Upper lobe of left lung (tissue), 6 donors: ENCODE data around the gene CPEB3. TPM values are rescaled to one million over a fixed set of nuclear protein-coding genes. Genes with fewer than 3 reads are reported as not detected.

Experiments used
- ATAC-seq, 2 donors: fragments of 200-7000 bp; cut with Tn5 transposase; one replicate each; pipeline ENCODE4 v1.9.1; 2022; ENCODE audit warnings: mild to moderate bottlenecking in 2 of 2, moderate library complexity in 2 of 2; ENCODE audit not compliant: low FRiP score in 2 of 2
- DNase-seq, 2 donors: peaks; one replicate each; pipeline ENCODE4 v3.0.0-alpha.2; 2019 to 2020
- H3K27ac ChIP-seq, 4 donors: fragments of 200-600 bp; sonication (generic); one replicate each; pipeline ENCODE4 v1.5.1; 2016 to 2019
- H3K27me3 ChIP-seq, 4 donors: fragments of 200-600 bp; sonication (generic); one replicate each; pipeline ENCODE4 v1.5.1; 2017 to 2019
- H3K36me3 ChIP-seq, 4 donors: fragments of 200-600 bp; sonication (generic); one replicate each; pipeline ENCODE4 v1.5.1; 2016 to 2019
- H3K4me1 ChIP-seq, 4 donors: fragments of 200-600 bp; sonication (generic); one replicate each; pipeline ENCODE4 v1.5.1; 2018 to 2019
- H3K4me3 ChIP-seq, 4 donors: fragments of 200-600 bp; sonication (generic); one replicate each; pipeline ENCODE4 v1.5.1; 2017 to 2019; ENCODE audit warnings: mild to moderate bottlenecking in 2 of 4, moderate library complexity in 1 of 4
- H3K9me3 ChIP-seq, 4 donors: fragments of 200-600 bp; sonication (generic); one replicate each; pipeline ENCODE4 v1.5.1; 2018 to 2019
- CTCF ChIP-seq, 6 experiments: fragments of 450-650 bp in 4 of 6; fragments of 200-600 bp in 2 of 6; sonication (generic) in 2 of 6; IDR thresholded peaks; one replicate each; pipeline ENCODE4 v1.5.1; 2016 to 2019; ENCODE audit warnings: antibody characterized with exemption in 6 of 6
- EP300 ChIP-seq, 4 donors: sonication (generic); formaldehyde crosslinking; IDR thresholded peaks; one replicate each; pipeline ENCODE4 v1.5.1; 2017; ENCODE audit warnings: antibody characterized with exemption in 4 of 4, control low read depth in 2 of 4
- POLR2A ChIP-seq, 4 donors: fragments of 450-650 bp; IDR thresholded peaks; one replicate each; pipeline ENCODE4 v1.5.1; 2016 to 2017; ENCODE audit warnings: antibody characterized with exemption in 4 of 4, mild to moderate bottlenecking in 2 of 4
- POLR2AphosphoS5 ChIP-seq, 2 donors: sonication (generic); formaldehyde crosslinking; IDR thresholded peaks; one replicate each; pipeline ENCODE4 v1.5.1; 2017; ENCODE audit warnings: antibody characterized with exemption in 2 of 2
- WGBS, 2 donors: methylation state at CpG; one replicate each; pipeline ENCODE4 v1.1.5; 2017 to 2018; 5-methylcytosine and 5-hydroxymethylcytosine counted together
- total RNA-seq, 6 donors: library from RNA; depleted of rRNA in 4 of 6; stranded (reverse); fragments of >200 nt in 4 of 6; gene quantifications; one replicate each; pipeline versions ENCODE4 v1.1.0 to v1.2.1, GENCODE V29; 2016 to 2021
- donor health status: DM: no; HTN: no; CAD: no; lungs with moderate emphysema.
- donor health status: DM: no; HTN: yes; CAD: no; lungs with severe emphysema.

The CPEB3 gene
- total RNA-seq, 6 donors from 2014 or later: 5.2 to 12.6 (median 7.2) TPM

DNA sequence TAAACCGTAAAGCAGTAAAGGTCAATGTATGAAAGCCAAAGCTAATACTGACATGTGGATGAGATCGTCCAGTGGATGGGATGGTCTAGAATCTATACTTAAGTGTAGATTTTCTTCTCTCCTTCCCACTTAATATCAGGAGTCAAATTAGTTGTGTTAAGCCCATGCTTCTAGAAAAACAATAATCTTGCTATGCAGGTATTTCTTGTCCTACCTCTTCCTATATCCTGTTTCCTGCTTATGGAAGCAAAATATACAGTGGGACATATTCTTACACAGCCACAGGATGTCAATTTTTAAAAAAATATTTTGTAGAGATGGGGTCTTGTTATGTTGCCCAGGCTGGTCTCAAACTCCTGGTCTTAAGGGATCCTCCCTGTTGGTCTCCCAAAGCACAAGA is 27.5 kb downstream of the CPEB3 start:
- Histone ChIP-seq H3K9me3 (no peaks in the 10 kb centered on the region), H3K4me3 (no peak overlapping the region), H3K27me3 (no peaks in the 10 kb centered on the region), H3K36me3 (peaks cover 0 to 2% (median 0%) of the 10 kb centered on the region in 4 donors), H3K4me1 (no peaks in the 10 kb centered on the region), H3K27ac (no peak overlapping the region)
- DNase-seq (no peak), ATAC-seq (no peak)
- WGBS, 2 donors: 92 to 95% methylated on average over 2 of the region's 2 CpGs
- TF ChIP-seq EP300 (IDR thresholded peaks at IDR 0.05) (no peak), POLR2AphosphoS5 (IDR thresholded peaks at IDR 0.05) (no peak), CTCF (IDR thresholded peaks at IDR 0.05) (no peak), POLR2A (IDR thresholded peaks at IDR 0.05) (no peak)

- TF ChIP-seq CTCF (IDR thresholded peaks at IDR 0.05) (no peak), POLR2AphosphoS5 (IDR thresholded peaks at IDR 0.05) (no peak), EP300 (IDR thresholded peaks at IDR 0.05) (no peak), POLR2A (IDR thresholded peaks at IDR 0.05) (no peak)
- Histone ChIP-seq H3K36me3 (no peaks in the 10 kb centered on the region), H3K4me3 (no peak overlapping the region), H3K9me3 (no peaks in the 10 kb centered on the region), H3K4me1 (peaks cover 0 to 5% (median 2%) of the 10 kb centered on the region in 4 donors), H3K27ac (no peak overlapping the region), H3K27me3 (no peaks in the 10 kb centered on the region)
- no peak for ATAC-seq
- DNase-seq: no peak
- 88 to 91% methylated on average over 2 of the region's 2 CpGs for WGBS, 2 donors
Measured at GRCh38 chr10:92248566-92248965, 42.3 kb downstream of the CPEB3 start.

DNA sequence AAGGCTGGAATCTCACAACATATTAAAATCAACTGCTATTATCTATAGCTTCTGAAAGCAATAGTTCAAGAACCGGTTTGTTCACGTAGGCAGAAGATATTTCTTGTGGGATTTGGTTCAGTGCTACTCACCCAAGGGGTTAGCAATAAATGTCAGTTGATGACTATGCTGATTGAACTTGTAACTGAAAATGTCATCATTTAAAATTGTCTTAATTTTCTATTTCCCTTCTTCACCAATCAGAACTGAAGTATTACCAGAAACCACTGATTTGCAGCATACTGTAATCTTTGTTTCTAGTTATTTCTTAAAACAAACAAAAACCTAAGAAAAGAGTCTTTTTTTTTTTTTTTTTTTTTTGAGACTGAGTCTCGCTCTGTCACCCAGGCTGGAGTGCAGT is 46.1 kb downstream of the CPEB3 start:
- Histone ChIP-seq H3K27me3 (no peaks in the 10 kb centered on the region), H3K9me3 (no peaks in the 10 kb centered on the region), H3K4me3 (no peak overlapping the region), H3K27ac (no peak overlapping the region), H3K4me1 (peaks cover 12 to 25% (median 19%) of the 10 kb centered on the region in 4 donors), H3K36me3 (no peaks in the 10 kb centered on the region)
- no peak for TF ChIP-seq POLR2AphosphoS5 (IDR thresholded peaks at IDR 0.05)
- TF ChIP-seq CTCF (IDR thresholded peaks at IDR 0.05): no peak
- TF ChIP-seq POLR2A (IDR thresholded peaks at IDR 0.05): no peak
- TF ChIP-seq EP300 (IDR thresholded peaks at IDR 0.05): no peak
- WGBS, 2 donors: 87 to 92% methylated on average over 3 of the region's 3 CpGs
- no peak for DNase-seq
- no peak for ATAC-seq

GRCh38 chr10:92242910-92243671 is 47.8 kb downstream of the CPEB3 start:
- Histone ChIP-seq H3K9me3 (no peaks in the 10 kb centered on the region), H3K36me3 (no peaks in the 10 kb centered on the region), H3K27ac (peak overlapping the region in 2 of 4 donors; percentile 19 to 63), H3K4me1 (peaks cover 24 to 40% (median 32%) of the 10 kb centered on the region in 4 donors), H3K4me3 (peak overlapping the region in 3 of 4 donors; percentile 14 to 28 (median 27)), H3K27me3 (no peaks in the 10 kb centered on the region)
- WGBS, 2 donors: 5 to 12% methylated on average over 8 of the region's 8 CpGs
- ATAC-seq (peak; percentile 61 to 75), DNase-seq (peak in 1 of 2 donors; percentile 77)
- TF ChIP-seq CTCF (IDR thresholded peaks at IDR 0.05) (no peak), POLR2AphosphoS5 (IDR thresholded peaks at IDR 0.05) (peak in 1 of 2 donors; percentile 17)

GRCh38 chr10:92242380-92242779 is 48.5 kb downstream of the CPEB3 start:
- 59 to 61% methylated on average over 2 of the region's 2 CpGs for WGBS, 2 donors
- H3K27me3 ChIP-seq: no peaks in the 10 kb centered on the region
- H3K4me1 ChIP-seq: peaks cover 25 to 46% (median 36%) of the 10 kb centered on the region in 4 donors
- H3K9me3 ChIP-seq: no peaks in the 10 kb centered on the region
- H3K36me3 ChIP-seq: no peaks in the 10 kb centered on the region
- H3K27ac ChIP-seq: no peak overlapping the region
- ATAC-seq: no peak
- no peak overlapping the region for H3K4me3 ChIP-seq
- no peak for DNase-seq
- TF ChIP-seq POLR2AphosphoS5 (IDR thresholded peaks at IDR 0.05) (no peak), EP300 (IDR thresholded peaks at IDR 0.05) (no peak), CTCF (IDR thresholded peaks at IDR 0.05) (no peak), POLR2A (IDR thresholded peaks at IDR 0.05) (no peak)
